ENCODE results near the gene TYRO3. TPM values are rescaled to one million over a fixed set of nuclear protein-coding genes. Genes with fewer than 3 reads are reported as not detected.

TYRO3 gene
- total and polyA plus RNA-seq, 12 donors = 1.2 to 9.6 (median 3.2) TPM

DNA sequence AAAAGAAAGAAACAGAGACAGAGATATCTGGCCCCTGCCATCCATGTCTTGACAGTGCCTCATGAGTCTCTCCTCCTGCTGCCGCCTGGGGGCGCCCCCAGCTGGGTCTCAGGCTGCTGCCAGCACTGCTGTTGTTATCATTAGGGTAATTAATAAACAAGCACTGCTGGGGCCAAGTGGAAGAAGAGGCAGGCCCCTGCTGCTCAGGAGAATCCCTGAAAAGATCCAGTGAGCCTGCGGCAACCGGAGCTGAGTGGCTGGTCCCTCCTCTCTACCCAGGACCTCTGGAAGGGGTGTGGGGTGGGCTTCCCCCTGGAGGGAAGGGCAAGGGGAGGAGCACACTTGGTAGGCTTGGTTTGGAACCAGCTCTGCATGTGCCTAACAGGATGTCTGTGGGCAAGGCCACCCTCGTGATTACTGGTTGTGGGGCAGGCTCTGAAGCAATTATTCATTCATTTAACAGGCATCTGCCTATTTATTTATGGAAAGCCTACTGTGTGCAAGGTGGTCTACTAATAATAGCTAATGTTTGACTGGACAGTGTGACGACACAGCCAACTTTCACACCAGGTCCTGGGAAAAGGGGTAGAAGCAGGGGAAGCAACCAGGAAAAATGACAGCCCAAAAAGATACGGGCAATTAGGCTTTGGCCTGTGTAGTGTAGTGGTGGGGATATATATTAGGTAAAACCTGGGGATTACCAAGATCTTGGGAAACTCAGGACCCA, 1.2 kb upstream of the TYRO3 start:
- DNase-seq (peak in 1 of 2 donors; percentile 64), ATAC-seq (peak; percentile 53 to 81 (median 75))
- TF ChIP-seq, protein P1, sequence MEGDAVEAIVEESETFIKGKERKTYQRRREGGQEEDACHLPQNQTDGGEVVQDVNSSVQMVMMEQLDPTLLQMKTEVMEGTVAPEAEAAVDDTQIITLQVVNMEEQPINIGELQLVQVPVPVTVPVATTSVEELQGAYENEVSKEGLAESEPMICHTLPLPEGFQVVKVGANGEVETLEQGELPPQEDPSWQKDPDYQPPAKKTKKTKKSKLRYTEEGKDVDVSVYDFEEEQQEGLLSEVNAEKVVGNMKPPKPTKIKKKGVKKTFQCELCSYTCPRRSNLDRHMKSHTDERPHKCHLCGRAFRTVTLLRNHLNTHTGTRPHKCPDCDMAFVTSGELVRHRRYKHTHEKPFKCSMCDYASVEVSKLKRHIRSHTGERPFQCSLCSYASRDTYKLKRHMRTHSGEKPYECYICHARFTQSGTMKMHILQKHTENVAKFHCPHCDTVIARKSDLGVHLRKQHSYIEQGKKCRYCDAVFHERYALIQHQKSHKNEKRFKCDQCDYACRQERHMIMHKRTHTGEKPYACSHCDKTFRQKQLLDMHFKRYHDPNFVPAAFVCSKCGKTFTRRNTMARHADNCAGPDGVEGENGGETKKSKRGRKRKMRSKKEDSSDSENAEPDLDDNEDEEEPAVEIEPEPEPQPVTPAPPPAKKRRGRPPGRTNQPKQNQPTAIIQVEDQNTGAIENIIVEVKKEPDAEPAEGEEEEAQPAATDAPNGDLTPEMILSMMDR (IDR thresholded peaks at IDR 0.05) = peak; percentile 60 to 94 (median 84)
- Histone ChIP-seq H3K36me3 (no peaks in the 10 kb centered on the region), H3K27me3 (peaks cover 0 to 16% (median 0%) of the 10 kb centered on the region in 7 donors), H3K27ac (peak overlapping the region in 4 of 10 donors; percentile 7 to 78 (median 44)), H3K9me3 (no peaks in the 10 kb centered on the region), H3K4me1 (peaks cover 6 to 58% (median 29%) of the 10 kb centered on the region in 9 donors), H3K4me3 (peak overlapping the region in 8 of 10 donors; percentile 44 to 74 (median 58))
- intact Hi-C loops (cut with DNase I) = loop anchor here in 6 of 10 donors (2.0 to 10.0 kb wide), 4 partner anchors 27 to 257 kb away; partner anchors contain the start of gene ITPKA (in 1 of the 6)
- WGBS, 2 donors = 10 to 19% methylated on average over 7 of the region's 7 CpGs

DNA sequence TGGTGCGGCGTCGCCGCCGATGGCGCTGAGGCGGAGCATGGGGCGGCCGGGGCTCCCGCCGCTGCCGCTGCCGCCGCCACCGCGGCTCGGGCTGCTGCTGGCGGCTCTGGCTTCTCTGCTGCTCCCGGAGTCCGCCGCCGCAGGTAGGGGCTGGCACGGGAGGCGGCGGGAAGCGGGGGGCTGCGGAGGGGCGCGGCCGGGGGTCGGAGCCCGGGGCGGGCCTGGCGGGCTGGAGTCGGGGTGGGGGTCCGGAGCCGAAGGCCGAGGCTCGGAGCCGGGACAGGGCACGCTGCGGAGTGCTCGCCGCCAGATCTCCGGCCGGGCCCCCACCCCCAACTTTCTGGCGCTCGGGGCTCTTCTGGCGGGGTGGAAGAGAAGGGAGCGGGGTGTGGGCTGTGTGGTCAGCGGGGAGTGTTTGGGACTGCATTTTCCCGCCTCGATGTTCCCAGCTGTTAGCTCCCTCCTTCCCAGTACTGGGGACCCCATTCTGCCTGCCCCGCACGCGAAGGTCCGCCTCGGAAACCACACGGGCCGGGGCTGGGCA, 299 bp downstream of the TYRO3 start:
- ATAC-seq (no peak), DNase-seq (no peak)
- peak overlapping the region in 6 of 10 donors; percentile 34 to 78 (median 50) for H3K27ac ChIP-seq
- H3K4me3 ChIP-seq = peak overlapping the region; percentile 32 to 74 (median 58)
- H3K27me3 ChIP-seq = peaks cover 0 to 16% (median 0%) of the 10 kb centered on the region in 7 donors
- TF ChIP-seq, protein P1 (IDR thresholded peaks at IDR 0.05) = no peak
- peaks cover 6 to 60% (median 29%) of the 10 kb centered on the region in 9 donors for H3K4me1 ChIP-seq
- WGBS, 2 donors = 1 to 2% methylated on average over 38 to 60 of the region's 60 CpGs
- intact Hi-C loops (cut with DNase I) = loop anchor here in 6 of 10 donors (2.0 to 10.0 kb wide), 4 partner anchors 25 to 255 kb away; partner anchors contain the start of gene ITPKA (in 1 of the 6)
- no peaks in the 10 kb centered on the region for H3K36me3 ChIP-seq
- no peaks in the 10 kb centered on the region for H3K9me3 ChIP-seq

DNA sequence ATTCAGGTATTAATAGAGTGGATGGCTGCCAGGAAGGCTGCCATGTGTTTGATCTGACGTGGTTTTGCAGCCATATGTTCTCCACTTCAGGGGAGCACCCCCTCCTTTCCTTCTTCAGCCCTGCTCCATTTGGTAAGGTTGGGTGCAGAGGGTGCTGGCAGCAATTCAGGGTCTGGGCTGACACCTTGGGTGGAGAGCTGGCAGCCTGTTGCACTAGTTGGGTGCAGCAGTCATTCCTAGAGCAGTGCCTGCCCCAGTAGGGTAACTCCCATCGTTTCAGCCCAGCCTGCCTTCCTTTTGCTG, 1.5 kb downstream of the TYRO3 start:
- Histone ChIP-seq H3K4me1 (peaks cover 6 to 48% (median 21%) of the 10 kb centered on the region in 9 donors), H3K27ac (no peak overlapping the region), H3K27me3 (peaks cover 0 to 16% (median 0%) of the 10 kb centered on the region in 7 donors), H3K36me3 (no peaks in the 10 kb centered on the region), H3K4me3 (peak overlapping the region in 1 of 10 donors; percentile 74), H3K9me3 (no peaks in the 10 kb centered on the region)
- intact Hi-C loops (cut with DNase I) = no loop called here
- no peak for DNase-seq
- TF ChIP-seq, protein P1 (IDR thresholded peaks at IDR 0.05) = no peak
- ATAC-seq = no peak
- WGBS, 2 donors = 61 to 69% methylated on average over 2 of the region's 2 CpGs

DNA sequence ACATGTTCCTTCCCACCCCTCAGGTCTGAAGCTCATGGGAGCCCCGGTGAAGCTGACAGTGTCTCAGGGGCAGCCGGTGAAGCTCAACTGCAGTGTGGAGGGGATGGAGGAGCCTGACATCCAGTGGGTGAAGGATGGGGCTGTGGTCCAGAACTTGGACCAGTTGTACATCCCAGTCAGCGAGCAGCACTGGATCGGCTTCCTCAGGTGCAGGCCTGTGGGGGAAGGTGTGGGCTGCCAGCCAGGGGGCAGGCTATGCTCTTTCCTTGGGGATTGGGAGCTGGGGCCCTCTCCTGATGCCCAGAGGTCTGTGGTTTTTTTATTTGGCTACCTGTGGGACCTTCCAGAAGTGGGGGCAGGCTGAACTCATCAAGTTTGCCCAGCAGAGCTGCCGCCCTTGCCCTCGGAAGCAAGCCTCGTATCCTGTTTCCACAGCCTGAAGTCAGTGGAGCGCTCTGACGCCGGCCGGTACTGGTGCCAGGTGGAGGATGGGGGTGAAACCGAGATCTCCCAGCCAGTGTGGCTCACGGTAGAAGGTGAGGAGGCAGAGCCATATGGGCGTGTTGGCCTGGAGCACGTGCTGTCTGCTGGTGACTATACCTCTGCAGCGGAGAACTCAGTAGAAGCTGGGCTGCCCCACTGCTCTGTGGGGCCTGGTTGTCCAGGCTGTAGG, 2.2 kb downstream of the TYRO3 start:
- no peak for DNase-seq

More for the DNA sequence above, 2.2 kb downstream of the TYRO3 start:
- Histone ChIP-seq H3K4me3 (no peak overlapping the region), H3K9me3 (no peaks in the 10 kb centered on the region), H3K27ac (peak overlapping the region in 2 of 10 donors; percentile 25 to 33), H3K4me1 (peaks cover 6 to 48% (median 21%) of the 10 kb centered on the region in 9 donors), H3K36me3 (peaks cover 0 to 5% (median 0%) of the 10 kb centered on the region in 9 donors), H3K27me3 (peaks cover 0 to 16% (median 0%) of the 10 kb centered on the region in 7 donors)
- 88 to 90% methylated on average over 16 of the region's 16 CpGs for WGBS, 2 donors
- ATAC-seq = no peak
- TF ChIP-seq, protein P1 (IDR thresholded peaks at IDR 0.05) = no peak
- intact Hi-C loops (cut with DNase I) = no loop called here

Measured in heart right ventricle (tissue), 16 donors.